ENCODE data around the gene BDH2.

DNA sequence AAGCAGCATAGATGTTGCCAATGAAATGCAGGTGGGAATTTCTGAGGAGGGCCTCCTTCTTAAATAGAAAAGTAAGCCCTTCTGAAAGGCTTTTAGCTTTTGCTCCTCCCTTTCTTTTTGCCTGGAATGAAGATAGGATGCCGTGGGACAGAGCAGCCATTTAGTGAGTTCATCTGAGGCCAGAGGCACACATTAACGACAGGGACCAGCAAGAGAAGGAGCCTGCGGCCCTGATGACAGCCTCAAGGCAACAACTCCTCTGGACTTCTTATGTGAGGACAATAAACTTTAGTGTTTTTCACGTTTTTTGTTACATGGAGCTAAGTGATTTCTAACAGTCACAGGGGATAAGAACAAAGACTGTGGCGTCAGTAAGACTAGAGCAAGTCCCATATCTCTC lies 1.1 kb upstream of the BDH2 start:
- no peak for TF ChIP-seq EZH2 (IDR thresholded peaks at IDR 0.05; ENCODE audit: low read depth, unreplicated experiment)
- TF ChIP-seq, protein P1, sequence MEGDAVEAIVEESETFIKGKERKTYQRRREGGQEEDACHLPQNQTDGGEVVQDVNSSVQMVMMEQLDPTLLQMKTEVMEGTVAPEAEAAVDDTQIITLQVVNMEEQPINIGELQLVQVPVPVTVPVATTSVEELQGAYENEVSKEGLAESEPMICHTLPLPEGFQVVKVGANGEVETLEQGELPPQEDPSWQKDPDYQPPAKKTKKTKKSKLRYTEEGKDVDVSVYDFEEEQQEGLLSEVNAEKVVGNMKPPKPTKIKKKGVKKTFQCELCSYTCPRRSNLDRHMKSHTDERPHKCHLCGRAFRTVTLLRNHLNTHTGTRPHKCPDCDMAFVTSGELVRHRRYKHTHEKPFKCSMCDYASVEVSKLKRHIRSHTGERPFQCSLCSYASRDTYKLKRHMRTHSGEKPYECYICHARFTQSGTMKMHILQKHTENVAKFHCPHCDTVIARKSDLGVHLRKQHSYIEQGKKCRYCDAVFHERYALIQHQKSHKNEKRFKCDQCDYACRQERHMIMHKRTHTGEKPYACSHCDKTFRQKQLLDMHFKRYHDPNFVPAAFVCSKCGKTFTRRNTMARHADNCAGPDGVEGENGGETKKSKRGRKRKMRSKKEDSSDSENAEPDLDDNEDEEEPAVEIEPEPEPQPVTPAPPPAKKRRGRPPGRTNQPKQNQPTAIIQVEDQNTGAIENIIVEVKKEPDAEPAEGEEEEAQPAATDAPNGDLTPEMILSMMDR (conservative IDR thresholded peaks at IDR 0.05; ENCODE audit: low read depth in 2 of 2): no peak
- TF ChIP-seq, protein P2, sequence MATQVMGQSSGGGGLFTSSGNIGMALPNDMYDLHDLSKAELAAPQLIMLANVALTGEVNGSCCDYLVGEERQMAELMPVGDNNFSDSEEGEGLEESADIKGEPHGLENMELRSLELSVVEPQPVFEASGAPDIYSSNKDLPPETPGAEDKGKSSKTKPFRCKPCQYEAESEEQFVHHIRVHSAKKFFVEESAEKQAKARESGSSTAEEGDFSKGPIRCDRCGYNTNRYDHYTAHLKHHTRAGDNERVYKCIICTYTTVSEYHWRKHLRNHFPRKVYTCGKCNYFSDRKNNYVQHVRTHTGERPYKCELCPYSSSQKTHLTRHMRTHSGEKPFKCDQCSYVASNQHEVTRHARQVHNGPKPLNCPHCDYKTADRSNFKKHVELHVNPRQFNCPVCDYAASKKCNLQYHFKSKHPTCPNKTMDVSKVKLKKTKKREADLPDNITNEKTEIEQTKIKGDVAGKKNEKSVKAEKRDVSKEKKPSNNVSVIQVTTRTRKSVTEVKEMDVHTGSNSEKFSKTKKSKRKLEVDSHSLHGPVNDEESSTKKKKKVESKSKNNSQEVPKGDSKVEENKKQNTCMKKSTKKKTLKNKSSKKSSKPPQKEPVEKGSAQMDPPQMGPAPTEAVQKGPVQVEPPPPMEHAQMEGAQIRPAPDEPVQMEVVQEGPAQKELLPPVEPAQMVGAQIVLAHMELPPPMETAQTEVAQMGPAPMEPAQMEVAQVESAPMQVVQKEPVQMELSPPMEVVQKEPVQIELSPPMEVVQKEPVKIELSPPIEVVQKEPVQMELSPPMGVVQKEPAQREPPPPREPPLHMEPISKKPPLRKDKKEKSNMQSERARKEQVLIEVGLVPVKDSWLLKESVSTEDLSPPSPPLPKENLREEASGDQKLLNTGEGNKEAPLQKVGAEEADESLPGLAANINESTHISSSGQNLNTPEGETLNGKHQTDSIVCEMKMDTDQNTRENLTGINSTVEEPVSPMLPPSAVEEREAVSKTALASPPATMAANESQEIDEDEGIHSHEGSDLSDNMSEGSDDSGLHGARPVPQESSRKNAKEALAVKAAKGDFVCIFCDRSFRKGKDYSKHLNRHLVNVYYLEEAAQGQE (IDR thresholded peaks at IDR 0.05; ENCODE audit: unreplicated experiment): no peak
- no peak for TF ChIP-seq POLR2AphosphoS5 (IDR thresholded peaks at IDR 0.05; ENCODE audit: low read depth)
- no peak for TF ChIP-seq CREB1 (CRISPR knock-in tag; IDR thresholded peaks at IDR 0.05; ENCODE audit: low read depth)
- TF ChIP-seq EZH2phosphoT487 (IDR thresholded peaks at IDR 0.05; ENCODE audit: unreplicated experiment): no peak
- TF ChIP-seq STAT1 (IDR thresholded peaks at IDR 0.05; ENCODE audit: unreplicated experiment): no peak
- no peak for TF ChIP-seq ZNF114 (CRISPR knock-in tag; IDR thresholded peaks at IDR 0.05)
- TF ChIP-seq, protein P3, sequence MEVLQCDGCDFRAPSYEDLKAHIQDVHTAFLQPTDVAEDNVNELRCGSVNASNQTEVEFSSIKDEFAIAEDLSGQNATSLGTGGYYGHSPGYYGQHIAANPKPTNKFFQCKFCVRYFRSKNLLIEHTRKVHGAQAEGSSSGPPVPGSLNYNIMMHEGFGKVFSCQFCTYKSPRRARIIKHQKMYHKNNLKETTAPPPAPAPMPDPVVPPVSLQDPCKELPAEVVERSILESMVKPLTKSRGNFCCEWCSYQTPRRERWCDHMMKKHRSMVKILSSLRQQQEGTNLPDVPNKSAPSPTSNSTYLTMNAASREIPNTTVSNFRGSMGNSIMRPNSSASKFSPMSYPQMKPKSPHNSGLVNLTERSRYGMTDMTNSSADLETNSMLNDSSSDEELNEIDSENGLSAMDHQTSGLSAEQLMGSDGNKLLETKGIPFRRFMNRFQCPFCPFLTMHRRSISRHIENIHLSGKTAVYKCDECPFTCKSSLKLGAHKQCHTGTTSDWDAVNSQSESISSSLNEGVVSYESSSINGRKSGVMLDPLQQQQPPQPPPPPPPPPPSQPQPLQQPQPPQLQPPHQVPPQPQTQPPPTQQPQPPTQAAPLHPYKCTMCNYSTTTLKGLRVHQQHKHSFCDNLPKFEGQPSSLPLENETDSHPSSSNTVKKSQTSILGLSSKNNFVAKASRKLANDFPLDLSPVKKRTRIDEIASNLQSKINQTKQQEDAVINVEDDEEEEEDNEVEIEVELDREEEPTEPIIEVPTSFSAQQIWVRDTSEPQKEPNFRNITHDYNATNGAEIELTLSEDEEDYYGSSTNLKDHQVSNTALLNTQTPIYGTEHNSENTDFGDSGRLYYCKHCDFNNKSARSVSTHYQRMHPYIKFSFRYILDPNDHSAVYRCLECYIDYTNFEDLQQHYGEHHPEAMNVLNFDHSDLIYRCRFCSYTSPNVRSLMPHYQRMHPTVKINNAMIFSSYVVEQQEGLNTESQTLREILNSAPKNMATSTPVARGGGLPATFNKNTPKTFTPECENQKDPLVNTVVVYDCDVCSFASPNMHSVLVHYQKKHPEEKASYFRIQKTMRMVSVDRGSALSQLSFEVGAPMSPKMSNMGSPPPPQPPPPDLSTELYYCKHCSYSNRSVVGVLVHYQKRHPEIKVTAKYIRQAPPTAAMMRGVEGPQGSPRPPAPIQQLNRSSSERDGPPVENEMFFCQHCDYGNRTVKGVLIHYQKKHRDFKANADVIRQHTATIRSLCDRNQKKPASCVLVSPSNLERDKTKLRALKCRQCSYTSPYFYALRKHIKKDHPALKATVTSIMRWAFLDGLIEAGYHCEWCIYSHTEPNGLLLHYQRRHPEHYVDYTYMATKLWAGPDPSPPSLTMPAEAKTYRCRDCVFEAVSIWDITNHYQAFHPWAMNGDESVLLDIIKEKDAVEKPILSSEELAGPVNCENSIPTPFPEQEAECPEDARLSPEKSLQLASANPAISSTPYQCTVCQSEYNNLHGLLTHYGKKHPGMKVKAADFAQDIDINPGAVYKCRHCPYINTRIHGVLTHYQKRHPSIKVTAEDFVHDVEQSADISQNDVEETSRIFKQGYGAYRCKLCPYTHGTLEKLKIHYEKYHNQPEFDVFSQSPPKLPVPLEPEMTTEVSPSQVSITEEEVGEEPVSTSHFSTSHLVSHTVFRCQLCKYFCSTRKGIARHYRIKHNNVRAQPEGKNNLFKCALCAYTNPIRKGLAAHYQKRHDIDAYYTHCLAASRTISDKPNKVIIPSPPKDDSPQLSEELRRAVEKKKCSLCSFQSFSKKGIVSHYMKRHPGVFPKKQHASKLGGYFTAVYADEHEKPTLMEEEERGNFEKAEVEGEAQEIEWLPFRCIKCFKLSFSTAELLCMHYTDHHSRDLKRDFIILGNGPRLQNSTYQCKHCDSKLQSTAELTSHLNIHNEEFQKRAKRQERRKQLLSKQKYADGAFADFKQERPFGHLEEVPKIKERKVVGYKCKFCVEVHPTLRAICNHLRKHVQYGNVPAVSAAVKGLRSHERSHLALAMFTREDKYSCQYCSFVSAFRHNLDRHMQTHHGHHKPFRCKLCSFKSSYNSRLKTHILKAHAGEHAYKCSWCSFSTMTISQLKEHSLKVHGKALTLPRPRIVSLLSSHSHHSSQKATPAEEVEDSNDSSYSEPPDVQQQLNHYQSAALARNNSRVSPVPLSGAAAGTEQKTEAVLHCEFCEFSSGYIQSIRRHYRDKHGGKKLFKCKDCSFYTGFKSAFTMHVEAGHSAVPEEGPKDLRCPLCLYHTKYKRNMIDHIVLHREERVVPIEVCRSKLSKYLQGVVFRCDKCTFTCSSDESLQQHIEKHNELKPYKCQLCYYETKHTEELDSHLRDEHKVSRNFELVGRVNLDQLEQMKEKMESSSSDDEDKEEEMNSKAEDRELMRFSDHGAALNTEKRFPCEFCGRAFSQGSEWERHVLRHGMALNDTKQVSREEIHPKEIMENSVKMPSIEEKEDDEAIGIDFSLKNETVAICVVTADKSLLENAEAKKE (CRISPR knock-in tag; IDR thresholded peaks at IDR 0.05): no peak
- no peak for TF ChIP-seq JUNB (IDR thresholded peaks at IDR 0.05; ENCODE audit: unreplicated experiment)
- TF ChIP-seq ZNF331 (CRISPR knock-in tag; IDR thresholded peaks at IDR 0.05; ENCODE audit: low read depth): no peak
- TF ChIP-seq, protein P4, sequence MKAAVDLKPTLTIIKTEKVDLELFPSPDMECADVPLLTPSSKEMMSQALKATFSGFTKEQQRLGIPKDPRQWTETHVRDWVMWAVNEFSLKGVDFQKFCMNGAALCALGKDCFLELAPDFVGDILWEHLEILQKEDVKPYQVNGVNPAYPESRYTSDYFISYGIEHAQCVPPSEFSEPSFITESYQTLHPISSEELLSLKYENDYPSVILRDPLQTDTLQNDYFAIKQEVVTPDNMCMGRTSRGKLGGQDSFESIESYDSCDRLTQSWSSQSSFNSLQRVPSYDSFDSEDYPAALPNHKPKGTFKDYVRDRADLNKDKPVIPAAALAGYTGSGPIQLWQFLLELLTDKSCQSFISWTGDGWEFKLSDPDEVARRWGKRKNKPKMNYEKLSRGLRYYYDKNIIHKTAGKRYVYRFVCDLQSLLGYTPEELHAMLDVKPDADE (IDR thresholded peaks at IDR 0.05): no peak
- no peak for TF ChIP-seq NANOG (IDR thresholded peaks at IDR 0.05; ENCODE audit: borderline replicate concordance)
